ENCODE data around the gene FMN1. TPM values are rescaled to one million over a fixed set of nuclear protein-coding genes. Genes with fewer than 3 reads are reported as not detected.

FMN1 gene
- total RNA-seq, 1 donor from 2014 or later, result 20.1 TPM

GRCh38 chr15:33137101-33137500, 57.4 kb downstream of the FMN1 start:
- TF ChIP-seq CTCF (IDR thresholded peaks at IDR 0.05) (no peak), POLR2A (IDR thresholded peaks at IDR 0.05) (no peak)
- Histone ChIP-seq H3K9me3 (no peaks in the 10 kb centered on the region), H3K27ac (no peak overlapping the region), H3K4me3 (no peak overlapping the region), H3K36me3 (no peaks in the 10 kb centered on the region), H3K4me1 (peaks cover 7% of the 10 kb centered on the region), H3K27me3 (no peaks in the 10 kb centered on the region)
- intact Hi-C loops (cut with DNase I), result no loop called here
- no peak for DNase-seq (ENCODE audit: extremely low spot score in 2 of 2)

- no peak for TF ChIP-seq POLR2A (IDR thresholded peaks at IDR 0.05)
- no peak for TF ChIP-seq CTCF (IDR thresholded peaks at IDR 0.05)
- TF ChIP-seq POLR2AphosphoS5 (IDR thresholded peaks at IDR 0.05; ENCODE audit: insufficient read depth in 1 of 2, low read depth in 1 of 2), result no peak
- no peaks in the 10 kb centered on the region for H3K36me3 ChIP-seq
- H3K27ac ChIP-seq, result no peak overlapping the region
- no peak for DNase-seq (ENCODE audit: extremely low spot score in 2 of 2)
- no peak overlapping the region for H3K4me3 ChIP-seq
- intact Hi-C loops (cut with DNase I), result no loop called here
- H3K27me3 ChIP-seq, result no peaks in the 10 kb centered on the region
- no peaks in the 10 kb centered on the region for H3K9me3 ChIP-seq
- peaks cover 8% of the 10 kb centered on the region for H3K4me1 ChIP-seq
Measured at GRCh38 chr15:33136353-33136752, 58.2 kb downstream of the FMN1 start.

- no peak overlapping the region for H3K4me3 ChIP-seq
- no peak for DNase-seq (ENCODE audit: extremely low spot score in 2 of 2)
- H3K4me1 ChIP-seq, result peaks cover 8% of the 10 kb centered on the region
- H3K27ac ChIP-seq, result no peak overlapping the region
- H3K9me3 ChIP-seq, result no peaks in the 10 kb centered on the region
- H3K27me3 ChIP-seq, result no peaks in the 10 kb centered on the region
- TF ChIP-seq POLR2AphosphoS5 (IDR thresholded peaks at IDR 0.05; ENCODE audit: insufficient read depth in 1 of 2, low read depth in 1 of 2) (no peak), POLR2A (IDR thresholded peaks at IDR 0.05) (no peak), CTCF (IDR thresholded peaks at IDR 0.05) (no peak)
- H3K36me3 ChIP-seq, result no peaks in the 10 kb centered on the region
- intact Hi-C loops (cut with DNase I), result no loop called here
Measured at GRCh38 chr15:33135355-33135781, 59.1 kb downstream of the FMN1 start.

- H3K4me3 ChIP-seq, result no peak overlapping the region
- H3K27me3 ChIP-seq, result no peaks in the 10 kb centered on the region
- H3K9me3 ChIP-seq, result no peaks in the 10 kb centered on the region
- TF ChIP-seq POLR2A (IDR thresholded peaks at IDR 0.05), result no peak
- peak in 2 of 3 experiments; percentile 11 to 48 for TF ChIP-seq CTCF (IDR thresholded peaks at IDR 0.05)
- peak in 1 of 2 donors; percentile 37 for TF ChIP-seq POLR2AphosphoS5 (IDR thresholded peaks at IDR 0.05; ENCODE audit: insufficient read depth in 1 of 2, low read depth in 1 of 2)
- intact Hi-C loops (cut with DNase I), result no loop called here
- DNase-seq (ENCODE audit: extremely low spot score in 2 of 2), result no peak
- H3K36me3 ChIP-seq, result no peaks in the 10 kb centered on the region
- no peak overlapping the region for H3K27ac ChIP-seq
- H3K4me1 ChIP-seq, result peaks cover 8% of the 10 kb centered on the region
Measured at GRCh38 chr15:33132722-33133345, 61.7 kb downstream of the FMN1 start.

GRCh38 chr15:33132233-33132580, 62.3 kb downstream of the FMN1 start:
- TF ChIP-seq CTCF (IDR thresholded peaks at IDR 0.05) (no peak), POLR2A (IDR thresholded peaks at IDR 0.05) (no peak), POLR2AphosphoS5 (IDR thresholded peaks at IDR 0.05; ENCODE audit: insufficient read depth in 1 of 2, low read depth in 1 of 2) (no peak)
- intact Hi-C loops (cut with DNase I), result no loop called here

More at GRCh38 chr15:33132233-33132580, 62.3 kb downstream of the FMN1 start:
- peaks cover 12% of the 10 kb centered on the region for H3K4me1 ChIP-seq
- DNase-seq (ENCODE audit: extremely low spot score in 2 of 2), result no peak
- no peak overlapping the region for H3K27ac ChIP-seq
- H3K36me3 ChIP-seq, result no peaks in the 10 kb centered on the region
- no peak overlapping the region for H3K4me3 ChIP-seq
- H3K27me3 ChIP-seq, result no peaks in the 10 kb centered on the region
- no peaks in the 10 kb centered on the region for H3K9me3 ChIP-seq

All from vagina (tissue), 2 donors.